Measurements from ENCODE around the gene RANBP9.

The RANBP9 gene

DNA sequence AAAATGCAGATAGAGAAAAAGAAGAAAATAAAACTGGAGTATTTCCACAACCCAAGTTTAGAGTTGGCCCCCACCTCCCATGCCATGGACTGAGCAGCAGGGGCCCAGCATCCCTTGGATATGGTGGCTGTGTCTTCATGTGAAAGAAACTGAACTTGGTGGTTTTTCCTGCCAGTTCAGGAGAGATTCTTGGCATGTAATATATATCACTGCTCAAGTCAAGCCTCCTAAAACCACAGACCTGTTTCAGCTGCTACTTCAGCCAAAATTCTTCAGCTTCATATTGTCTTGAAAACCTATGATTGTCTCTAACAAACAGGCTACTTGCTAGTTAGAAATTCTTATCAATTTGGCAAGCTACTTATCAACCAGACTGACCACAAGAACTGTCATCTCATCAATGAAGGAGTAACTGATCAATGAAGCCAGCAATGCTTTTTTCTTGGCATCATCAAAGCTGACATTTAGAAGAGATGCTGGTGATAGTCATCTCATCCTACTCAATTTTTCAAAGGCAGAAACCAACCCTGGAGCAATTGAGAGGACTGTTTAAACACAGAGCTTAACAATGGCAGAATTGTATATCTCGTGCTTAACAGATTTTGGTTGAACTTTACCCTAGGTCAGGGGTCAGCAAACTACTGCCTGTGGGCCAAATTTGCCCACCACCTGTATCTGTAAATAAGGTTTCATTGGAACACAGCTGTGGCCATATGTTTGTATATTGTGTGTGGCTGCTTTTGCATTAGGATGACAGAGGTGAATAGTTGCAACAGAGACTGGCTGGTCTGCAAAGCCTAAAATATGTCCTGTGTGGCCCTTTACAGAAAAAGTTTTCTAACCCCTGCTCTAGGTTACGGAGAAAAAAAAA lies 106.9 kb downstream of the RANBP9 start:
- no peak for DNase-seq

DNA sequence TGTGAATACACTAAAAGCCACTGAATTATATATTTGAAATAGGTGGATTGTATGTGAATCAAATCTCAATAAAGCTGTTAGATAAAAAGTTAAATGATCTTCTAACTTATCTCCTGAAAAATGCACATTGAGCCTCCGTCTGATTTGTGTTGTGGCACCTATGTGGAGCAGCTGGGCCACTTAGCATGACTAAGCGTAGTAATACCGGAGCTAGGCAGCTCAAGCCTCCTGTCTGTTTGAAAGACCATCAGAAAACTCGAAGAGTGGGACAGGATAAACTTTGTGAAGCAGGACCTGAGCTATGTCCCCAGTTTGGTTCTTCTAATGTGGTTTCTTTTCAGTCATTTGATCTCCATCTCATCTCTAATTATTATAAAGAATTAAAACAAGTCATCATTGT lies 107.5 kb downstream of the RANBP9 start:
- DNase-seq = no peak

DNA sequence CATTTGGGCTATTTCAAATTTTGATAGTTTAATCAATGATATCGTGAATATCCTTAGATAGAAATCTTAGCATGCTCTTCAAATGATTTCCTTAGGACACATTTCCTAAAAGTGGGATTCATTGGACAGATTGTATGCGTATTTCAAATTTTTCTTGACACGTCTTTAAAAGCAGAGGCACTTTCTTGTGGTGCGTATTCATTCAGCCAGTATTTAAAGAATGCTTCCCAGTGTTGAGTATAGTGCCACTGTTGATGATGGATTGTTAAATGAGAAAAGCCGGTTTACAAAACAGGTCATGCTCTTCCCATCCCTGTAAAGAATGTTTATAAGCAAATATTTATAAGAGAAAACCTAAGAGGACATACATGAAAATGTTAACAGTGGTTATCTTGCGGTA lies 111.6 kb downstream of the RANBP9 start:
- DNase-seq = no peak

DNA sequence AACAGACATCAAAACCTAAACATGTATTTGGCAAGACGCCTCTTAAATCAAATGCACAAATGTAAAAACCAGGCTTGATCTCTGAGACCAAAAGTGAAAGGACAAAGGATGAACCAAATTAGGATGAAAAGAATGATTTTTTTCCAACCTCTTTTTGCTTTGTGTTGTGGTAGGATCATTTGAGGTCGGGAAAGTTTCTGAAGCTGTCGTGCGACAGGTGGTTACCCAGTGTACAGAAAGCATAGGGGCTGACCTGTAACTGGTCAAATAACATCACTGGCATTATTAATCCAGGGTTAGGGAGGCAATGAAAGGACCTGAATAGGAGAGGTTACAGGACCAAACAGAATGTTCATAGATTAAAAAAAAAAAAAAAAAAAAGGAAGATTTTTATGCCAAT lies 114.6 kb downstream of the RANBP9 start:
- no peak for DNase-seq

DNA sequence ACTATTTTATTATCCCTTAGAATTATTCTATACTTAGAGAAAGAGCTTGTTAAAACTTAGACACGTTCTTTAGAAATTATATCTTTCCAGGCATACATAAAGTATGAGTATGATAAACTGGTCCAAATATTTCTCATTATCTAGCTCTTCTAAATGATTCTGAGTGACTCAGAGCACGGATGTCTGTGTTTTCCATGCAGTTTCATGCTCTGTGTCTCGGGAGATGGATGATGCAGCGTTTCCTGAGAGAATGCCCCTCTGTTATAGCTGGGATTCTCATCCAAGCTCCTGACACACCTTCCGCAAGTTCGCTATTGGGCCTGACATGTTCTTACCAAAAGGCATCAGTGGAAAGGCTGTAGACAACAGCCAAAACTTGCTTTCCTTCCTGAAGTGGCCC lies 117.9 kb downstream of the RANBP9 start:
- DNase-seq = no peak

- DNase-seq = no peak
Measured at GRCh38 chr6:13593103-13593502, 118.5 kb downstream of the RANBP9 start.

- no peak for DNase-seq
Measured at GRCh38 chr6:13591205-13591921, 120.3 kb downstream of the RANBP9 start.

GRCh38 chr6:13590574-13591153 lies 121.0 kb downstream of the RANBP9 start:
- DNase-seq = no peak

DNA sequence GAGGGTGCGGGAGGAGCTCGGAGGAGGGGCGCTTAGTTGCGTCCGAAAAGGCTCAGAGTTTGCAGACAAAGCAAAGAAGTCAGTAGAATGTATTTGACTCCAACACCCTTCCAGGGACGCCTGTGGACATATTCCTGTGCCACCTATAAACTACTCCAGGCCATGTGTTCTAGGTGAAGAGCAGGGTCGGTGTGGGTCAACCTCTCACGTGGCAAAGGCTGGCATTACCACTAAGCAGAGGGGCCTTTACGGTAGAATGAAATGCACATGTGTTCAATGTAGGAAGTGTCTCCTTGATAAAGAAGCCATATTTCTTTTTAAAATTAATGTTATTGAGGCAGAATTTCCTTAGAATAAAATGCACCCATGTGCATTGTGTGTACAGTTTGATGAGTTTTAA lies 121.8 kb downstream of the RANBP9 start:
- DNase-seq = no peak

GRCh38 chr6:13586603-13587542 lies 124.8 kb downstream of the RANBP9 start:
- DNase-seq = no peak

DNA sequence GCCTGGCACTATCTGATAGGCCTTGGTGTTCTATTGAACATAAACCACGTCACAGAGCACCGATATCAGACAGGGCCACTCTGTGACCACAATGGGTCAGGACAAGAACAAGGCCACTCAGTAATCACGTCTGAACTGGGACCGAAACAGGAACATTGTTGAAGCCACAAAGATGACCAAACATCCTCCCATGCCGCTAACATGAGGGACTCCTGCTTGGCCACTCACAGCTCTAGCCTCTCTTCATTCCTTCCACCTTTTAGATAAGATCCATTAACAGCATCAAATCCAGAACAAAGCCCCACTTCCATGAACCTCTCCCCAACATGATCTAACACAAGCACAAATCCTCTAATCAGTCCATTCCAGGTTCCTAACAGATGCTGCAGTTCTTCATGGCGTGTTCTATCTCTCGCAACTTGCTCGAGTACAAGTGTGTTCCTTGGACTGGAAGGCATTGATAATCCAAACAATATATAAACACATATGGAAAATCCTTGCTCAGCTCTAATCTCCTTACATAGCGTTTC lies 129.9 kb downstream of the RANBP9 start:
- DNase-seq = peak in 2 of 56 donors; percentile 9 to 13

DNA sequence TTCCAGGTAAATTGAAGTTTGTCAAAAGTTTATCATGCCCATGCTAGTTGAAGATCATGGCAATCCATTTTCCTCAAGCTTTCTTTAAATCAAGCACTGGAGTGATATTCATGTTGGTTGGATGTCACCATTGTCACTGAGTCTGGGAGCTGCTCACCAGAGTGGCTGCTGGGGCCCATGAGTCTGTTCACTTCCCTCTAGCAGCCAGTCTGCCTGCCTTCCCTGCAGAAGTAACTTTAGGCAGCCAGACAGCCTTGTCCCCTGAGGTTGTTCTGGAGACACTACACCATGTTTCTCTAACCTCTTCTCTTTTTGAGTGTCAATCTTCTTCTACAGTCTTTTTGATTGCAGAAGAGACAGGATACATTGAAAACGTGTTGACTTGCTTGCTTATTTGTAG lies 131.7 kb downstream of the RANBP9 start:
- peak in 1 of 56 donors; percentile 4 for DNase-seq

- DNase-seq = no peak
Measured at GRCh38 chr6:13577926-13578325, 133.7 kb downstream of the RANBP9 start.

- DNase-seq = no peak
Measured at GRCh38 chr6:13576017-13576416, 135.6 kb downstream of the RANBP9 start.

DNA sequence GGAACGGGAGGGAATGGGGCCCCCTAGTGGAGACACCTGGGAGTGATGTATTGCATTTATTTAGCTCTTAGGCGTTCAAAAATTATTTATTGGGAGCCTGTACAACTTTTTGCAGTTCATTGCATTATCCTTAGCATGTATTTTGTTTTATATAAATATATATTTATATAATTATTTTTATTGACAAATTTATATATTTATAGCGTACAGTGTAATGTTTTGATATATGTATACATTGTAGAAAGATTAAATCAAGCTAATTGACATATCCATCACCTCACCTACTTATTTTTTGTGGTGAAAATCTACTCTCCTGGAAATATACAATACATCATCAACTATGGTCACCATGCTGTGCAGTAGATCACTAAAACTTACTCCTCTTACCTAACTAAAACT lies 136.3 kb downstream of the RANBP9 start:
- no peak for DNase-seq

DNA sequence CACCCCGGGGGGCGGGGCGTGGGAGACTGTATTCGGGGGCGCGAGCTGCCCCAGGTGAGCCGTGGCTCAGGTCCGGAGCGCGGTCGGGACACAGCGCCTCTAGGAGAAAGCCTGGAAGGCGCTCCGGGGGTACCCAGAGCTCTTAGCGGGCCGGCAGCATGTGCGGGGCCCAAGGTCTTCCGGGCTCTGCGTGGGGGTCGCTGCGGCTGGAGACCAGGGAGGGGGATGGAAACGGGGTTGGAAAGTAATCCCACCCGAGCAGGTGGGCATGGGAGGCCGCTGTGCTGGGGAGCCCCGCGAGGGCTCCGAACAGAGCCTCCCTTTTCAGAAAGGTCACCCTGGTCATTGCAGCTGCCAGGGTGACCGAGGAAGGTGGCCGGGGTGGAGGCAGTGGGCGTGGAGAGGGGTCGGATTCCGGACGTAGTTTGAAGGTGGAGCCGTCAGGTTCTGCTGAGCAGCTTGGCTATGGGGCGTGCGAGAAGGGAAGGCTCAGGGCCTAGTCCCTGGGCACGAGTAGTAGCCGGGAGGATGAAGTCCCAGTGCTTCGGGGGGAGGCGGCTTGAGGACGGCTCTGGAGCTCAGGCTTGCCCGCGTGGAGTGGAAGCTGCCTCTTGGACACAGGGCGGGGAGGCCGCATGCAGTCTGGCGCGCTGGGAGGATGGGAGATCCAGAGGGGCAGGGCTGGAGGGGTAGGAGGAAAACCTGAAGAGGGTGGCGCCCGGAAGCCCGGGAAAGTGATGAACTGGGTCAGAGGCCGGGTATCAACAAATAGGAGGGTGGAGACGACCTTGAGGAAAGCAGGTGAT lies 136.9 kb downstream of the RANBP9 start, which contains the start of gene SIRT5:
Gene SIRT5 (plus strand): TSS at position 31 of the 806 bp plus-strand sequence. CDS start 9,510 bp downstream, outside the sequence.
- peak in 54 of 56 donors; percentile 22 to 87 (median 66) for DNase-seq

- peak in 55 of 56 donors; percentile 17 to 93 (median 85) for DNase-seq
Measured at GRCh38 chr6:13574149-13574570, 137.5 kb downstream of the RANBP9 start.

DNA sequence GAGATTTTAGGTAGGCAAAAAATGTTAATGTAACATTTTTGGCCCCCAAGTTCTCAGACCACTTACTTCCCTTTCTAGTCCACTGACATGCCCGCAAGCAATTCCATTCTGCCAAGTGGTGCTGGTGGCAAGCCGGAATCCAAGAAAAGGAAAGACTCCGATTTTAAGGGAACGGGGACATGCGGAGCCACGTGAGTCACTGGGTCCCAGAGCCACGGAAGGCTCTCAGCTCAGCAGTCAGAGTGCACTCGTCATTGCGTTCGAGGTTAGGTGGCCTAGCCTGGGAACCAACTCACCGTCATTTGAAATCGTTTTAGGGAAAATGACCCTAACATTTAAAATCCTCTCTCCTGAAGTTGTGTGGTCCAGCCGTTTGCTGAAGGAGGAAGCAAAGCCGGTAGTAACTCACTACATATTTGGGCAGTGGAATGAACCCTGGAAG lies 137.9 kb downstream of the RANBP9 start:
- DNase-seq = peak in 24 of 56 donors; percentile 6 to 61 (median 34)

GRCh38 chr6:13572951-13573654 lies 138.5 kb downstream of the RANBP9 start:
- no peak for DNase-seq
